Activated T-cell treated with anti-CD3 and anti-CD28 coated beads, Interleukin-2, amount 50 U/mL, for 48 hours (primary cell): Measurements from ENCODE around the gene KRTAP5-5.
"Not testable (repeated sequence)": the region's sequence is repeated elsewhere in the genome, so short reads cannot be mapped to it uniquely, and the experiment has no call there.

Experiments used
- DNase-seq, 2 experiments: peaks; one replicate each; pipeline ENCODE4 v3.0.0-alpha.2; 2020

Gene KRTAP5-5

GRCh38 chr11:1660111-1660867 is 30.7 kb downstream of the KRTAP5-5 start:
- peak in 1 of 2 experiments; percentile 13 for DNase-seq

DNA sequence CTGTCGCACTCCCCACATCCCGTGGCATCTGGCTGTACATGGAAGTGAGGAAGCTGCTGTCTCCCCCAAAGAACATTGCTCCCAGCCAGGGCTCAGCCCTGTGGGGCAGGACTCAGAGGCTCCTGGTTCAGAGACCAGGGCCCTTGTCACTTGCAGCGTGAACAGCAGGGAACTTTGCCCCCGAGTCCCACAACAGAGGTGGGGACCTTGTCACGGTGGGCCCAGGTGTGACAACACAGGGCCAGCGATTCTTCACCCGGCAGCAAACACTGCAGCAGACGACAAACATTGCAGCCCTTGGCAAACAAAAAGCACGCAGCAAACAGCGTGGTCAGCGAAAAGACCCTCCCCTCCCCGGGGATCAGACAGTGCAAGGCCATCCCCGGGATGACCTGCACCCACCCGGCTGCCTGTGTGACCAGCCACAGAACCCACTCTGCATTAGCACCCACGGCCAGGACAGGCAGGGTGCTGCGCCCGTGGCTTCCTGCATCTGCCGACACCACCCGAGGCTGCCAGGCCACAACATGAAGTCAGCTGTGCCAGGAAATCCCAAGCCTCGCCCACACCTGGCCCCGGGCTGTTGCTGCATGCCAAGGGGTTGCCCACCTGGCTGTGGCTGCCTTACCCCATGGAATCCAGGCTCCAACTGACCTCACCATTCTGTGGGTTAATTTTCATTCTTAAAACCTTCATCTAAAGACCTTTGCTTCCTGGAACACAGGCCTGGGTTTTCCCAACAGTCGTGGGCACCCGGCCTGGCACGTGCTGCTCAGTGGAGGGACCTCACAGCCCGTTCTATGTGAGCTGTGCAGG is 32.1 kb downstream of the KRTAP5-5 start:
- peak in 1 of 2 experiments; percentile 1 for DNase-seq

DNA sequence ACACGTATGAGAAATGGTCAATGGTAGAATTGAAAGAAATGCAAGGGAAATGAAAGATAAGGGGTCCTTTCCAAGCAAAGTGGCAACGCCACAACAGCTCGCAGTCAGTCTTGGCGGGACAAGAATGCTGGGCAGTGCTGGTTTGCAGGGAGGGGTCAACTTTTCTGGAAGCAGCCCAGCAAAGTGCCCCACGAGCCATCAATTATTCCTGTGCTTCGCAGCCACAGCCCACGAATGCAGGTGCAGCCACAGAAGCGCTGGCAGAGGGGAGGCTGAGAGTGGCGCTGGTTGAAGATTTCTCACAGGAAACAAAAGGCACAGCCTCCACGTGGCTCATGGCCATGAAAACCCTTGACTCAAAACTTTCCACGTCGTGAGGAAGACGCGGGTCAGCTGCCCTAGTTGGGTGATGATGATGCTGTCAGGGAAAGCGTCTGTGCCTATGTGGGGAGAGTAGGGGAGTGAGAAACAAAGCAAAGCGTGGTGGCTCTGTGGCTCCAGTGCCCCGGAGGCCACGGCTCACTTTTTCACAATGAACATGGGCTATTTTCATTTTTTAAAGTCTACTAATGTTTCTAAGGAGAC is 33.2 kb downstream of the KRTAP5-5 start:
- peak in 1 of 2 experiments; percentile 13 for DNase-seq

DNA sequence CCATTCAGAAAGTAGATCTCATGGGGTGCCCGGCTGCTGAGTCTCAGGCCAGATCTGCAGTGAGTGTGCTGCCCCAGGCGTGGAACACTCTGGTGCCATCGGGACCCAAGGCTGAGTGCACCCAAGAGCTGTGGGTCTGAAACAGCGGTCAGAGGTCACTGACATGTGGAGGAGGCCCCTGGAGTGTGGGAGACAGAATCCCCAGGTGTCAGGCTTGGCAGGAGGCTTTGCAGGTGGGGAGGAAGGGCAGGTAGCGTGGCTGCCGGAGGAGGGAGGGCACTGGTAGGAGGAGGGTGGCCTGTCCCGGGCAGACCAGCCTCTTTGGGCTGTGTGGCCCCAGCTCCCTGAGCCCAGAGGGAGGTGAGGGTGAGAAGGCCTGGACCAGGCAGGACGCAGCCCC is 35.7 kb downstream of the KRTAP5-5 start:
- peak in 1 of 2 experiments; percentile 3 for DNase-seq

- no peak for DNase-seq
Measured at GRCh38 chr11:1667121-1667850, 37.7 kb downstream of the KRTAP5-5 start.

GRCh38 chr11:1667906-1668305 is 38.3 kb downstream of the KRTAP5-5 start:
- no peak for DNase-seq

DNA sequence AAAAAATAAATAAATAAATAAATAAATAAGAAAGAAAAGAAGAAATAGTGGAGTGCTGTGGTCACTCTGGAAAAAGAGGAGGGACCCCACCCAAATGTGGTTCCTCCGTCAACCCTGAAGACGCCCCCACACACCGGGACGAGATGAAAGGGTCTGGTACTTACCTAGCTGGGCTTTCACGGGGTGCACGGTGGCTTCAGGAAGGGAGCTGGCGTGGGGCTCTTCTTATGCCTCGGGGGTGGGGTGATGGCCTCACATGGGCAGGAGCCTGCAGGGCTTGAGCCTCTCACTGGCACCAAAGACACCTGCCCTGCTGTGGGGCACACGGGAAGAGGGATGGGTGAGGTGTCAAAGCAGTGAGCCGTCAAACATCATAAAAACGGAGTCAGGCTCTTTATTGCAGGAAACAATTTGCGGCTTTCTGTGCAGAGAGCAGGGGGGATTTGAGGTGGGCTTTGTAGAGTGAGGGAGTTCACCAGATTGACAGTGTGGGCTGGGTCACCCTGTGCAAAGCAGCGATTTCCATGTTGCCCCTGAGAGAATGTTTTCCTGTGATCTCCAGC is 39.4 kb downstream of the KRTAP5-5 start:
- no peak for DNase-seq

- peak in 1 of 2 experiments; percentile 7 for DNase-seq
Measured at GRCh38 chr11:1669546-1670218, 40.1 kb downstream of the KRTAP5-5 start.

GRCh38 chr11:1670457-1670856 is 40.9 kb downstream of the KRTAP5-5 start:
- not testable (repeated sequence) for DNase-seq

DNA sequence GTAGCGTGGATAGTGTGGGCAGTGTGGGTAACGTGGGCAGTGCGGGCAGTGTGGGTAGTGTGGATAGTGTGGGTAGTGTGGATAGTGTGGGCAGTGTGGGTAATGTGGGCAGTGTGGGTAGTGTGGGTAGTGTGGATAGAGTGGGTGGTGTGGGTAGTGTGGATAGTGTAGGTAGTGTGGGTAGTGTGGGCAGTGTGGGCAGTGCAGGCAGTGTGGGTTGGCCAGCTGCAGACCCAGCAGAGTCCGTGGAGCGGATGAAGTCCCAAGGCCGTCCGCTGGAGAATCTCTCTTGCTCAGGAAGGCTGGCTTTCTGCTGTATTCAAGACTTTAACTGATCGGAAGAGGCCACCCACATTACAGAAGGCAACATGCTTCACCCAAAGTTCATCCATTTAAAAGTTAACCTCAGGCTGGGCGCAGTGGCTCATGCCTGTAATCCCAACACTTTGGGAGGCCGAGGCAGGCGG is 41.4 kb downstream of the KRTAP5-5 start:
- DNase-seq = no peak

- DNase-seq = no peak
Measured at GRCh38 chr11:1671658-1672057, 42.1 kb downstream of the KRTAP5-5 start.

- DNase-seq = no peak
Measured at GRCh38 chr11:1672613-1673350, 43.2 kb downstream of the KRTAP5-5 start.

DNA sequence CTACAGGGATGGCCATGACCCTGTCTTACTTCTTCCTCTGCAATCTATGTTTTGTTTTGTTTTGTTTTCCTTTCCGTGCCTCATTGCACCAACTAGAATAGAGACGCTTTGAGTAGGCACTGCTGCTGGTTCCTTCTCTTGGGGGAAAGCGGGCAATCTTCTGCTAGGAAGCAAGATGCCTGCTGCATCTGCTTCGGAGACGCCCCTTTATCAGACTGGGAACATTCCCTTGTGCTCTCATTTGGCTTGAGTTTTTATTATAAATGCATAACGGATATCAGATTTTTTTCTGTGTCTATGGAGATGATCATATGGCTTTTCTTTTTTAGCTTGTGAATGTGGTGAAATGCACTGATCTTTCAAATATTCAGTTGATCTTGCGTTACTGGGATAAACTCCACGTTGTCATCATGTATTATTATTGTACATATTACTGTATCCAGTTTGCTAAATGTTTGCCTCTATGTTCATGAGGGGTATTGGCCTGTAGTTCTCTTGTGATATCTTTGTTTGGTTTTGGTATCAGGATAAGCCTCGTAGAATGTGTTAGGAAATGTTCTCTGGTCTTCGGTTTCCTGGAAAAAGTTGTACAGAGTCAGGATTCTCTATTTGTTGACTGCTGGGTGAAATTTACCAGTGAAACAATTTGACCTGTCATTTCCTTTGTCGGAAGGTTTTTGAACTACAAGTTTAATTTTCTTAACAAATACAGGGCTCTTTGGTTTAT is 44.0 kb downstream of the KRTAP5-5 start:
- no peak for DNase-seq

DNA sequence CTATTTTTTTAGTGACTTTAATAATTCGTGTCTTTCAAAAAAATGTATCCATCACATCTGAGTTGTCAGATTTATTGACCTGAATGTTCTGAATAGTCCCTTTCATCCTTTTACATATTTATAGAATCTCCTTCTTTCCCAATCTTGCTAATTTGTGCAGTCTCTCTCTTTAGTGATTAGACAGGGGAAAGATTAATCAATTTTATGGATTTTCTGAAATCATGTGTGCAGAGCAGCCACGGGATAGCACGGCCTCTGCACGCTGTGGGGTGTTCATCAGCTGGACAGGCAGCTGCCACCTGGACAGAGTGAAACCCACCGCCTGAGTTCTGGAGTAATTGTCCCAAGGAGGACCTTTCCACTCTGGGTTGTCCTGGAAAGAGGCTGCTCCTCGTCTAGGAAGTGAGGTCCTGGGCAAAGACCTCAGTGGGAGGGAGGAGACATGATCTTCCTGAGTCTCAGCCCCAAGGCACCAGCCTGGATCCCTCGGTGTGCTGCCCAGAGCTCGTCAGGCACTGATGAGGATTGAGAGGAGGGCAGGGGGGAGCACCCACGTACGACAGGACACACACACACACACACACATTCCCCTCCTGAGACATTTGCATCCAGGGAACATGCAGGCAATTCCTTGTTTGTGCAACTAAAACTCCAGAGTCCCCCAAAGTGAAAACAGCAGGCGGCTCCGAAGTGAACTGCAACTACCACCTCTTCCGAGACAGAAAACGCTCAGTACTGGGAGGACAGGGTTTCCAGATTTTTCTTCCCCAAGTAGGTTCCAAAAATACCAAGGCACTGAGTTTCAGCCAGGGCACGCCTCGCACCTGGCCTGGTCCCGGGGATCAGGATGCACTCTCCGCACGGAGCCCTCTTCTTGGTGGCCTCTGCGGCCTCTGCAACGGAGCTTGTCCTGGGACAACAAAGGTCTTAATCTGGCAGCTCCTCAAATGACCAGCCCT is 44.9 kb downstream of the KRTAP5-5 start:
- DNase-seq = no peak

- no peak for DNase-seq
Measured at GRCh38 chr11:1675536-1676228, 46.1 kb downstream of the KRTAP5-5 start.

- no peak for DNase-seq
Measured at GRCh38 chr11:1676229-1676740, 46.7 kb downstream of the KRTAP5-5 start.

DNA sequence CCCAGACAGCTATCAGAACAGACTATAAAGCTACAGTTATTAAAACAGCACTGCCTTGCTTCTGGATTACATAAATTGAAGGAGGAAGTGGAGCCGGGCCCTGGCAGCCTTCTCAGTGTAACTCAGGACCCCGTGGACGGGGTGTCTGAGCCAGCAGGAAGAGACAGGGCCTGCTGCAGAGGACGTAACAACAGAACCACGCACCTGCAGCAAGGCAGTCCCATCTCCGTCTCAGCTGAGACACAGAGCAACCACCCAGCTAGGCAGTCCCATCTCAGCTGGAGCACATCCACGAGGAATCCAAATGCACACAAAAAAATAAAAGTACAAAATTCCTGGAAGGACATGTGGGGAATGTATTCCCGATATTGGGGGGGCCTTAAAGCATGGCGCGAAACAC is 50.3 kb downstream of the KRTAP5-5 start:
- no peak for DNase-seq
